ENCODE measurements around the gene PID1.

Gene PID1

DNA sequence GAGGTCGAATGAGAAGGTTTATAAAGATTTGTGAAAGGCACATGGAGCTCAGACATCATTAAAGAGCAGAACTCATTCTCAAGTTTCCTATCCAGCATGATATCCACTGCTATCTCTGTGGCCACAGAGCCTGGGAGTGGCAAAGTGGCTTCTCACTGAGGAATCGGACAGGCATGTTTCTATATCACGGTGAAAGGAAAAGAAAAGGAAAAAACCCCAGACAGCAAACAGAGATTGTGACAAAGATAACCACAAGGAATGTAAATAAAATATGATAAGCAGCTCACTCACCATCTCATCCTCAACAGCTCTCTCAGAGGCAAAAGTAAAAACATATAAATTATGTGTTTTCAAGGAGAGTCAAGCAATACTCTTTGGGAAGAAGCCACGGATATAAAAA is 2.5 kb downstream of the PID1 start:
- DNase-seq (ENCODE audit: low spot score): no peak
- TF ChIP-seq, protein P1, sequence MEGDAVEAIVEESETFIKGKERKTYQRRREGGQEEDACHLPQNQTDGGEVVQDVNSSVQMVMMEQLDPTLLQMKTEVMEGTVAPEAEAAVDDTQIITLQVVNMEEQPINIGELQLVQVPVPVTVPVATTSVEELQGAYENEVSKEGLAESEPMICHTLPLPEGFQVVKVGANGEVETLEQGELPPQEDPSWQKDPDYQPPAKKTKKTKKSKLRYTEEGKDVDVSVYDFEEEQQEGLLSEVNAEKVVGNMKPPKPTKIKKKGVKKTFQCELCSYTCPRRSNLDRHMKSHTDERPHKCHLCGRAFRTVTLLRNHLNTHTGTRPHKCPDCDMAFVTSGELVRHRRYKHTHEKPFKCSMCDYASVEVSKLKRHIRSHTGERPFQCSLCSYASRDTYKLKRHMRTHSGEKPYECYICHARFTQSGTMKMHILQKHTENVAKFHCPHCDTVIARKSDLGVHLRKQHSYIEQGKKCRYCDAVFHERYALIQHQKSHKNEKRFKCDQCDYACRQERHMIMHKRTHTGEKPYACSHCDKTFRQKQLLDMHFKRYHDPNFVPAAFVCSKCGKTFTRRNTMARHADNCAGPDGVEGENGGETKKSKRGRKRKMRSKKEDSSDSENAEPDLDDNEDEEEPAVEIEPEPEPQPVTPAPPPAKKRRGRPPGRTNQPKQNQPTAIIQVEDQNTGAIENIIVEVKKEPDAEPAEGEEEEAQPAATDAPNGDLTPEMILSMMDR (IDR thresholded peaks at IDR 0.05; ENCODE audit: borderline replicate concordance, control extremely low read depth, extremely low read depth, insufficient read depth, missing control alignments): no peak
- in situ Hi-C loops (cut with MboI; ENCODE audit: low sequenced_read_pairs, unreplicated experiment): no loop called here

DNA sequence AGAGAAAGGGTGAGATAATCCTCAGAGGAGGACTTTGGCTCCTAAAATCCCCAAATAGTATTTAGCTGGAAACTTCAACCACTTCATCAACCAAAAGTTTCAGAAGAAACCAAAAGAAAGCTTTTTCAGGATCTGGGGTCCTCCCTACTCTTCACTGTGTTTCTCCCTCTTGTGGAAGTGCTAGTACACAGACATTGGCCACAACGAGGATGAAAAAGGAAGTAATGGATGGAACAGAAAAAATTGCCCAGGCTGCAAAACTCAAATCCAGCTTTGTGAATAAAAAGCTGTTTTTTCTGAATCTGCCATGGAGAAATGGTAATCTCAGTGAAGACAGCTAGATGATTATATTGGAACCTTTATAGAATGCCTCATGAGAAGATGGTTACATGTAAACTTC is 4.0 kb downstream of the PID1 start:
- TF ChIP-seq, protein P1 (IDR thresholded peaks at IDR 0.05; ENCODE audit: borderline replicate concordance, control extremely low read depth, extremely low read depth, insufficient read depth, missing control alignments): no peak

DNA sequence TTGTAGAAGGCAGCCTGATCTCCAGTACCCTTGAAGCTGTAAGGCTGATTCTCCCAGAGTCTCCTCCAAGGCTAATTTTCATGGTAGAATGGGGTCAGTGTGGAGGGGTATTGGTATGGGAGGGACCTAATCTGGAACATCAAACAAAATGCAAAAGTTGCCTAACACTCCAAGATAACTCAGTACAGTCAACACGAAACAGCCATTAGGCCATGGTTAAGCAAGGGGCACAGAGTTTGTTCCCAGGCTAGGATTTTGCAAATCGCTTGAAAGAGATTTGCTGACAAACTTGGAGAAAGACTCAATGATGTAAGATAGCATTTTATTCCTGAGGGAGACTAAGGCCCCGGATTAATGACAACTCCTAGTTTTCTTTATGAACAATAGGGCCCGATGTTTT is 5.4 kb downstream of the PID1 start:
- TF ChIP-seq, protein P1 (IDR thresholded peaks at IDR 0.05; ENCODE audit: borderline replicate concordance, control extremely low read depth, extremely low read depth, insufficient read depth, missing control alignments): no peak
- in situ Hi-C loops (cut with MboI; ENCODE audit: low sequenced_read_pairs, unreplicated experiment): no loop called here
- no peak for DNase-seq (ENCODE audit: low spot score)

More for the DNA sequence above, 4.0 kb downstream of the PID1 start:
- in situ Hi-C loops (cut with MboI; ENCODE audit: low sequenced_read_pairs, unreplicated experiment): no loop called here
- no peak for DNase-seq (ENCODE audit: low spot score)

GRCh38 chr2:229261599-229261998 is 9.5 kb downstream of the PID1 start:
- in situ Hi-C loops (cut with MboI; ENCODE audit: low sequenced_read_pairs, unreplicated experiment): no loop called here
- TF ChIP-seq, protein P1 (IDR thresholded peaks at IDR 0.05; ENCODE audit: borderline replicate concordance, control extremely low read depth, extremely low read depth, insufficient read depth, missing control alignments): no peak

DNA sequence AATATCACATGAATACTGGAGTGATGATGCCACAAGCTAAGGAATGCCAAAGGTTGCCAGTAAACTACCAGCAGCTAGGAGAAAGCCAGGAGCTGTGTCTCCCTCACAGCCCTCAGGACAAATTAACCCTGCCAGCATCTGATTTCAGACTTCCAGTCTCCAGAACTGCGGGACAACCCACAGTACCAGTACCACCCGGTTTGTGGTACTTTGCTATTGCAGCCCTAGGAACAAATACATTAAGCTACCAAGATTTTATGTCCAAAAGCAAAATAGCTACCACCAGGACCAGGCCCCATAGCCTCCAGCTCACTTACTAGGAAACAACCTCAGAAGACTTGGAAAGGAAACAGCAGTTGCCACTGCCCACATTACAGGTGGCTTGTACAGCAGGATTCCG is 10.0 kb downstream of the PID1 start:
- no peak for DNase-seq (ENCODE audit: low spot score)
- TF ChIP-seq, protein P1 (IDR thresholded peaks at IDR 0.05; ENCODE audit: borderline replicate concordance, control extremely low read depth, extremely low read depth, insufficient read depth, missing control alignments): no peak
- in situ Hi-C loops (cut with MboI; ENCODE audit: low sequenced_read_pairs, unreplicated experiment): no loop called here

More at GRCh38 chr2:229261599-229261998, 9.5 kb downstream of the PID1 start:
- no peak for DNase-seq (ENCODE audit: low spot score)

DNA sequence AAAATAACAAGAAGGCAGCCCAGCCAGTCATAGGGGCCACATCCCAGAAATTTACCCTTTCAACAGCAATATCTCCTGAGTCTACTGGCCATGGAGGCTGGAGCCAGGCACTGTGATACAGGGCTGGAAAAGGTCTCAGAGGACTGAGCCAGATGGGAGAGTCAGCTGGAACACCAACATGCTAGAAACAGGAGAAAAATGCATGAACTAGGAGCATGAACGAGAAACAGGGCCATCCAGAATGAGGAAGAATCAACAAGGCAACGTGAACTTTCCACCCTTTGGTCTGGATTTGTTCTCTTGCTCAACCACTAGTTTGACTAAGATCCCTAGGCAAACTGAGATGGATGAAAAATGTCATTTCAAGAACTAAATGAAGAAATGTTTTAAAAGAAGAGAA is 13.1 kb downstream of the PID1 start:
- in situ Hi-C loops (cut with MboI; ENCODE audit: low sequenced_read_pairs, unreplicated experiment): no loop called here
- TF ChIP-seq, protein P1 (IDR thresholded peaks at IDR 0.05; ENCODE audit: borderline replicate concordance, control extremely low read depth, extremely low read depth, insufficient read depth, missing control alignments): no peak
- DNase-seq (ENCODE audit: low spot score): no peak

- in situ Hi-C loops (cut with MboI; ENCODE audit: low sequenced_read_pairs, unreplicated experiment): no loop called here
- TF ChIP-seq, protein P1 (IDR thresholded peaks at IDR 0.05; ENCODE audit: borderline replicate concordance, control extremely low read depth, extremely low read depth, insufficient read depth, missing control alignments): no peak
- no peak for DNase-seq (ENCODE audit: low spot score)
Observed at GRCh38 chr2:229256376-229256775, 14.7 kb downstream of the PID1 start.
